ENCODE measurements around the gene ATP5F1E.

DNA sequence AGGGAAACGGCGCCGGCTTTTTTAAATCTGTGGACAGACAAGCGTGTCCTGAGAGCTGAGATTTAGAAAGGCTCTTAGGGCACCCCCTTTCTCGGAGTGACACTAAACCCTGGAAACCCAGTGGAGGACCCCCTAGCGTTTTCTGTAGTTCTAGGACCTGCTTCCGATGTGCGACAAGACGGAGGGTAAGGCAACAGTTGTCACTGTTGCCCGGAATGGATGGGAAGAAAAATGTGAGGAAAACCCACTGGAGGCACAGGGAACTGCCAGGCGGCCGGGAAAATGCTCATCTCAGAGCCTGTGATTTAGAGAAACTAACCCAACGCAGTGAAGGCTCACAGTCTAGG, 551 bp upstream of the ATP5F1E start:
- TF ChIP-seq CEBPB (IDR thresholded peaks at IDR 0.05) (no peak), EP300 (IDR thresholded peaks at IDR 0.05; ENCODE audit: borderline replicate concordance) (no peak), FOXM1 (IDR thresholded peaks at IDR 0.05; ENCODE audit: borderline replicate concordance, low read depth) (no peak), CREB1 (IDR thresholded peaks at IDR 0.05; ENCODE audit: low read depth) (no peak)
- TF ChIP-seq, protein P1, sequence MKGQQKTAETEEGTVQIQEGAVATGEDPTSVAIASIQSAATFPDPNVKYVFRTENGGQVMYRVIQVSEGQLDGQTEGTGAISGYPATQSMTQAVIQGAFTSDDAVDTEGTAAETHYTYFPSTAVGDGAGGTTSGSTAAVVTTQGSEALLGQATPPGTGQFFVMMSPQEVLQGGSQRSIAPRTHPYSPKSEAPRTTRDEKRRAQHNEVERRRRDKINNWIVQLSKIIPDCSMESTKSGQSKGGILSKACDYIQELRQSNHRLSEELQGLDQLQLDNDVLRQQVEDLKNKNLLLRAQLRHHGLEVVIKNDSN (IDR thresholded peaks at IDR 0.05): no peak
- TF ChIP-seq, protein P2, sequence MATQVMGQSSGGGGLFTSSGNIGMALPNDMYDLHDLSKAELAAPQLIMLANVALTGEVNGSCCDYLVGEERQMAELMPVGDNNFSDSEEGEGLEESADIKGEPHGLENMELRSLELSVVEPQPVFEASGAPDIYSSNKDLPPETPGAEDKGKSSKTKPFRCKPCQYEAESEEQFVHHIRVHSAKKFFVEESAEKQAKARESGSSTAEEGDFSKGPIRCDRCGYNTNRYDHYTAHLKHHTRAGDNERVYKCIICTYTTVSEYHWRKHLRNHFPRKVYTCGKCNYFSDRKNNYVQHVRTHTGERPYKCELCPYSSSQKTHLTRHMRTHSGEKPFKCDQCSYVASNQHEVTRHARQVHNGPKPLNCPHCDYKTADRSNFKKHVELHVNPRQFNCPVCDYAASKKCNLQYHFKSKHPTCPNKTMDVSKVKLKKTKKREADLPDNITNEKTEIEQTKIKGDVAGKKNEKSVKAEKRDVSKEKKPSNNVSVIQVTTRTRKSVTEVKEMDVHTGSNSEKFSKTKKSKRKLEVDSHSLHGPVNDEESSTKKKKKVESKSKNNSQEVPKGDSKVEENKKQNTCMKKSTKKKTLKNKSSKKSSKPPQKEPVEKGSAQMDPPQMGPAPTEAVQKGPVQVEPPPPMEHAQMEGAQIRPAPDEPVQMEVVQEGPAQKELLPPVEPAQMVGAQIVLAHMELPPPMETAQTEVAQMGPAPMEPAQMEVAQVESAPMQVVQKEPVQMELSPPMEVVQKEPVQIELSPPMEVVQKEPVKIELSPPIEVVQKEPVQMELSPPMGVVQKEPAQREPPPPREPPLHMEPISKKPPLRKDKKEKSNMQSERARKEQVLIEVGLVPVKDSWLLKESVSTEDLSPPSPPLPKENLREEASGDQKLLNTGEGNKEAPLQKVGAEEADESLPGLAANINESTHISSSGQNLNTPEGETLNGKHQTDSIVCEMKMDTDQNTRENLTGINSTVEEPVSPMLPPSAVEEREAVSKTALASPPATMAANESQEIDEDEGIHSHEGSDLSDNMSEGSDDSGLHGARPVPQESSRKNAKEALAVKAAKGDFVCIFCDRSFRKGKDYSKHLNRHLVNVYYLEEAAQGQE (IDR thresholded peaks at IDR 0.05; ENCODE audit: low read depth): no peak
